ENCODE results near the gene RXRA. TPM values are rescaled to one million over a fixed set of nuclear protein-coding genes. Genes with fewer than 3 reads are reported as not detected.

Gene RXRA
- total RNA-seq, 4 donors from 2014 or later, result 53.3 to 87.8 (median 69.6) TPM

- no peak for ATAC-seq (ENCODE audit: low FRiP score)
- TF ChIP-seq CTCF (IDR thresholded peaks at IDR 0.05), result no peak
- DNase-seq (ENCODE audit: low spot score), result no peak
Observed at GRCh38 chr9:134418354-134418753, 92.1 kb downstream of the RXRA start.

- TF ChIP-seq CTCF (IDR thresholded peaks at IDR 0.05), result no peak
- ATAC-seq (ENCODE audit: low FRiP score) (no peak), DNase-seq (ENCODE audit: low spot score) (no peak)
Observed at GRCh38 chr9:134419000-134419683, 92.9 kb downstream of the RXRA start.

GRCh38 chr9:134419684-134420076 is 93.4 kb downstream of the RXRA start:
- ATAC-seq (ENCODE audit: low FRiP score) (no peak), DNase-seq (ENCODE audit: low spot score) (no peak)
- no peak for TF ChIP-seq CTCF (IDR thresholded peaks at IDR 0.05)

GRCh38 chr9:134420281-134420845 is 94.1 kb downstream of the RXRA start:
- DNase-seq (ENCODE audit: low spot score), result no peak
- TF ChIP-seq CTCF (IDR thresholded peaks at IDR 0.05), result no peak
- no peak for ATAC-seq (ENCODE audit: low FRiP score)

GRCh38 chr9:134420974-134421432 is 94.7 kb downstream of the RXRA start:
- no peak for TF ChIP-seq CTCF (IDR thresholded peaks at IDR 0.05)
- DNase-seq (ENCODE audit: low spot score), result no peak
- no peak for ATAC-seq (ENCODE audit: low FRiP score)

- TF ChIP-seq CTCF (IDR thresholded peaks at IDR 0.05), result no peak
- DNase-seq (ENCODE audit: low spot score), result no peak
- no peak for ATAC-seq (ENCODE audit: low FRiP score)
Observed at GRCh38 chr9:134421888-134422287, 95.6 kb downstream of the RXRA start.
